ENCODE data around the gene SDC4. TPM values are rescaled to one million over a fixed set of nuclear protein-coding genes. Genes with fewer than 3 reads are reported as not detected.

The SDC4 gene
- total RNA-seq, 1 donor from 2014 or later, result 80.7 TPM

- DNase-seq (no peak), ATAC-seq (ENCODE audit: poor library complexity) (no peak)
- intact Hi-C loops (cut with DNase I), result no loop called here
Observed at GRCh38 chr20:45346851-45347250, 1.4 kb downstream of the SDC4 start.

- DNase-seq, result no peak
- intact Hi-C loops (cut with DNase I), result no loop called here
- ATAC-seq (ENCODE audit: poor library complexity), result no peak
Observed at GRCh38 chr20:45346291-45346718, 1.9 kb downstream of the SDC4 start.

DNA sequence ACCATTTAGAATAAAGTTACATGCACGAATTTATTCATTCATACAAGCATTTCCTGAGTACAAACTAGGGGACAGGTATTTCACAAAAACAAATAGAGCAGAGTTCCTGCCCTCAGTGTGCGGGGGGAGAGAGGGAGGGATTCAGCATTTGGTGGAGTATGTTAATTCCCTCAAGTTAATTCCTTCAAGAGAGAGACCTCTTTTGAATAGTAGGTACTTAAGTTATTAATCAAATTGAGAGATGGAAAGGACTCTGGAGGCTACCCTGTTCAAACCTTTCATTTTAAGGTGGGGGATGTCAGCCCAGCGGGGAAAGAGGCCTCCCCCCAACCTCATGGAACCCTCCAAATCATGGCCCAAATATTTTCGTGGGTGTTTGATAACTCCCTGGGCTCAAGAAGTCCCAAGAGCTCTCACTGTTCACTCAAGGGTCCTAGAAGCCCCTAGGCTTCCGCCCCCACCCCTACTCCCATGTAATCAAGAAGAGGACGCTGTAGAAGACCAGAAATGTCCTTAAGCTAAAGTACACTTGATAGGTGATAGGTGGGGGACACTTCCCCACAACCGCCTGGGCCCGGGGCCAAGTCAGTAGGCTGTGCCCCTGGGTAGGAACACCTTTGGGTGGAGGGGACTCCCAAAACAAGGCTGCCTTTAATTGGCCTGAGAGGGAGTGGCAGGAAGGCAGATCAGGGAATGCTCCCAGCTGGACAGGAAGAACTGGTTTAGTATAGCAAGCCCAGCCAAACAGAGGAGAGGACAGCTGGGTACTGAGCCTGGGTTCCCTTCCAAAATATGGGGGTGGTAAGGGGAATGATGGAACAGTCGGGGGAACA lies 2.9 kb downstream of the SDC4 start:
- DNase-seq (no peak), ATAC-seq (ENCODE audit: poor library complexity) (no peak)
- intact Hi-C loops (cut with DNase I), result no loop called here

- intact Hi-C loops (cut with DNase I), result no loop called here
- DNase-seq (no peak), ATAC-seq (ENCODE audit: poor library complexity) (no peak)
Observed at GRCh38 chr20:45344168-45344860, 3.9 kb downstream of the SDC4 start.

GRCh38 chr20:45343532-45344167 lies 4.6 kb downstream of the SDC4 start:
- DNase-seq (no peak), ATAC-seq (ENCODE audit: poor library complexity) (no peak)
- intact Hi-C loops (cut with DNase I), result no loop called here

DNA sequence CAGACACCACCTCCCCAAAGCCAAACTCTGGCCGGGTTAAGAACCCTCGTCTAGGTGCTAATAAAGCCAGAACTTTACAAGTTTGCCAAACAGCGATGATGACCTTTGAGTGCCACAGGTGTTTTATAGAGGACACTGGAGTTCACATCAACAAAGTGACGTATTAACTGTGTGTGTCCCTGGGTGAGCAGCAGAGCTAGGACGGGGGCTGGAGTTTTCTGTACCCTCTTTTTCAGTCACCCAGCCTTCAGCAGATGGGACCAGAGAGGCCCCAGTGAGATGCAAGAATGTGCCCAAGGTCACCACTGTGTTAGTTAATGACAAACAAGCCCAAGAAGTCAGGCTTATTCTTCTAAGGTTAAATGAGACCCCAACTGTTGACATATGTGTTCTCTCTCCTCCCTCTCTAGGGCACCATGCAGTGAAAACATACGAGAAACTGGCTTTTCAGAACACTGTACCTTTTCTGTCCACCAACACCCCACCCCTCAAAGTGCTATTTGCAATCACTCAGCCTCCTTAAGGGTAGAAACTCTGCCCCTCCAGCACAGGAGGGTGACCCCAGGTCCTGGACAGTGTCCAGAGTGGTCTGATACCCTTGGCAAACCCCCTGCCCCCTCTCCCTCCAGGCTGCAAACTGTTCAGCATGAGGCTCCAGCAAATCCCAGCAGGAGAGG lies 5.2 kb downstream of the SDC4 start:
- no peak for DNase-seq
- ATAC-seq (ENCODE audit: poor library complexity), result no peak
- intact Hi-C loops (cut with DNase I), result no loop called here

DNA sequence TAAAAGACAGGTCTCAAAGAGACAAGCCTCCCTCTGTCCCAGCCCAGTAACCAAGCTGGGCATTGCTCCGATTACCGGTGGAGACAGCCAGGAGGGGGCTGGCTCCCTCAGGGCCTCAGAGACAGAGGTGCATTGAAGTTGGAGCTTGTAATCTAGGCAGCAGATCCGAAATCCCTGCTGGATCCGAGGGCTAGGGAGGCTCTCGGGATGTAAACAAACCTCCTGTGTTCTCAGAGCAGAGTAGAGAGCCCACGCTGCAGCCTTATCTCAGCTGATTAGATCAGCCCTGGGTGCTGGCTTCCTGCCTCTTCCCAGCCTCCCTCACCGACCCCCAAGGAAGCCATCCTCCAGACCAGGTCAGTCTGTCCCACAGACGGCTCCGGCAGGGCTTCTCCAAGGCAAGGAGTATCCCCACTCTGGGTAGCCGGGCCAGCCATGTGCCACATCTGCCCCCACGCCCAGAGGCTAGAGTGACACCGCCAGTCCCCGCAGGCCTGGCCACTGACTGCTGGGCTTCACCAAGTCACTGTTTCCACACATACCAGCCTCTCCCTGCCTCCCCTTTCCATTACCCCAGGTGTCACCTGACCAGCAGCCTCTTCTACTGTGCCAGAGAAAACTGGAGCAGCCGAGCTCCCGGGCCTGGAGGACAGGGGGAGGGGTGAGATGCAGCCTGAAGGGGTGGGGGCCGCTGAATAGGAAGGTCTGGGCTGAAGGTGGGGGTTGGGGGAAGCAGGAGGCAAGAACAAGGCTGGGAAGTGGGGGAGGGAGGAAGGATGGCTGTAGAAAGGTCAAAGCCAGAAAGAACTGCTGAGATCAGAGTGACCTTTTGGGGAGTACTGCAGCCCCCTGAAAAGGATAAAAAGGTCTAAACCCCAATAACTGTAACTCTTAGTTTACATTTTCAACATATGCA lies 6.0 kb downstream of the SDC4 start:
- ATAC-seq (ENCODE audit: poor library complexity) (peak; percentile 68), DNase-seq (peak; percentile 68)
- intact Hi-C loops (cut with DNase I), result loop anchor here (2.0 kb wide), 1 partner anchor 17 kb away; no protein-coding TSS in a partner anchor

DNA sequence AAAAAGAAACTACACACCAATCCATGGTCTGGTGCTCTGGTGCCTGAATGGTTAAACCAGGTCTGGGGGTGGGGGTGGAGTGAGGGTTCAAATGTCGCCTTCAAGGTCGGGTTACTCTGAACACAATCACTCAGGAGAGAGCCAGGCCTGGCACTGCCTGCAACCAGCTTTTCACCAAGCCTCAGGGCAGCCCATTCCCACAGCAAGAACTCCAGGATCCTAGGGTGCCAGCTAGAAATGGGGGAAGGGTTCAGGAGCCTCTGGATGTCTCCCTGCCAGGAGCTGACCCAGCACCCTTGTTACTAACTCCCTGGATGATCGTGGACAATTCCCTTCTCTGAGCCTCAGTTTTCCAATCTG lies 6.7 kb downstream of the SDC4 start:
- DNase-seq, result no peak
- intact Hi-C loops (cut with DNase I), result loop anchor here (2.0 kb wide), 1 partner anchor 17 kb away; no protein-coding TSS in a partner anchor
- peak; percentile 3 for ATAC-seq (ENCODE audit: poor library complexity)

GRCh38 chr20:45340951-45341350 lies 7.3 kb downstream of the SDC4 start:
- DNase-seq (no peak), ATAC-seq (ENCODE audit: poor library complexity) (no peak)
- intact Hi-C loops (cut with DNase I), result loop anchor here (2.0 kb wide), 1 partner anchor 18 kb away; no protein-coding TSS in a partner anchor

- intact Hi-C loops (cut with DNase I), result loop anchor here (2.0 kb wide), 1 partner anchor 18 kb away; no protein-coding TSS in a partner anchor
- ATAC-seq (ENCODE audit: poor library complexity) (peak; percentile 45), DNase-seq (peak; percentile 51)
Observed at GRCh38 chr20:45340236-45340847, 7.9 kb downstream of the SDC4 start.

DNA sequence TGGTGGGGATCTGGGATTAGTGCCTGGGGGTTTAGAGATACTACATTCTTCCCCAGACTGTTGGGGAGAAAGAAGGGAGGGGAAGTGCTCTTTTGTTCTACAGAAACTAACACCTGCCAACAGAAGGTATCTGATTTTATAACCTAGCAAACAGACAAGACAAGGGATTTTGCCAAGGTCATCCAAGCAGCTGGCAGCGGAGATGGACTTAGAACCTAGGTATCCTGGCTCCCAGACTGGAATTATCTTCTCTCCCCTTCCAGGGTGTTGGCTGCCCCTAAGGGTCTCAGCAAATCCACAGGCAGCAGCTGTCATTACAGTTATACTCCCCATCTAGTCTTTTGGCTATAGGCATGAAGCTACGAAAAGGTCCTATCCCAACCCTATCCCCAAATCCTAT lies 8.4 kb downstream of the SDC4 start:
- DNase-seq (no peak), ATAC-seq (ENCODE audit: poor library complexity) (no peak)
- intact Hi-C loops (cut with DNase I), result loop anchor here (2.0 kb wide), 1 partner anchor 19 kb away; no protein-coding TSS in a partner anchor

GRCh38 chr20:45339084-45339483 lies 9.1 kb downstream of the SDC4 start:
- no peak for ATAC-seq (ENCODE audit: poor library complexity)
- DNase-seq, result no peak
- intact Hi-C loops (cut with DNase I), result no loop called here

DNA sequence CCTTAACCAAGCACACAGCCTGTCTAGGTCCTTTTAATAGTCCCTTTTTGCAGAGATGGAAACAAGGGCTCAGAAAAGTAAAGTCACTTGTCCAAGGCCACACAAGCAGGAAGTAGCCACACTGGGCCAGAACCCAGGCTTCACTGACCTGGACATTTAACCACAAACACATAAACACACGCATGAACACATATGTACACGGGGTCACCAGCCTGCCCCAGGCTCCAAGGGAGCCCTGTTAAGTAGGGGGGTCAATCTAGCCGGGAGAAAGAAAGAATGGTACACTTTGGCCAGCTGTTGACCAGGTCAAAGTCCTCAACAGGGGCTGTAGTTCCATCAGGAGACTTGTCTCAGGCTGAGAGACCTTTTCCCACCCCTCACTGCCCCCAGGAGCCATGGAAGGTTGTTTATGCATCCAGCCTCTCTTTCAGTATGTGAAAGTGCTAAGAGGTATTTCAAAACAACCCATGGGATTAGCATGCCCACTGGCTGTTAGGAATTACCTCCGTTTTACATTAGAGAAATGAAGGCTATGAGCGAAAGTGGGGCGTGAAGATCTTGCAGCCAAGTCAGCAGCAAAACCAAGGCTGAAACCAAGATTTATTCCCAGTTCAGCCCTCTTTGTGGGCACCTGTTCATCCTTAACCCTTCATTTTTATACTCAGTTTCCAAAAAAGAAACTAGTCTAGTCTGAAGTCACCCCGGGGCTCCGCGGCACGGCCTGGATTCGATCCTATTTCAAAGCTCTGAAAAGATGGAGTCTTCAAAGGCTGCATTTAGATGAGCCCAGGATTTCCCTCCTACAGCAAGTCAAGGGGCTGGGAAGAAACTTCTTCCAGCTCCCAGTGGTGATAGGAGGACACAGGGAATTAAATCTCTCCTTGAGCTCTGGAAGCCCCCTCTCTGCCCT lies 9.8 kb downstream of the SDC4 start:
- intact Hi-C loops (cut with DNase I), result no loop called here
- DNase-seq (no peak), ATAC-seq (ENCODE audit: poor library complexity) (no peak)

DNA sequence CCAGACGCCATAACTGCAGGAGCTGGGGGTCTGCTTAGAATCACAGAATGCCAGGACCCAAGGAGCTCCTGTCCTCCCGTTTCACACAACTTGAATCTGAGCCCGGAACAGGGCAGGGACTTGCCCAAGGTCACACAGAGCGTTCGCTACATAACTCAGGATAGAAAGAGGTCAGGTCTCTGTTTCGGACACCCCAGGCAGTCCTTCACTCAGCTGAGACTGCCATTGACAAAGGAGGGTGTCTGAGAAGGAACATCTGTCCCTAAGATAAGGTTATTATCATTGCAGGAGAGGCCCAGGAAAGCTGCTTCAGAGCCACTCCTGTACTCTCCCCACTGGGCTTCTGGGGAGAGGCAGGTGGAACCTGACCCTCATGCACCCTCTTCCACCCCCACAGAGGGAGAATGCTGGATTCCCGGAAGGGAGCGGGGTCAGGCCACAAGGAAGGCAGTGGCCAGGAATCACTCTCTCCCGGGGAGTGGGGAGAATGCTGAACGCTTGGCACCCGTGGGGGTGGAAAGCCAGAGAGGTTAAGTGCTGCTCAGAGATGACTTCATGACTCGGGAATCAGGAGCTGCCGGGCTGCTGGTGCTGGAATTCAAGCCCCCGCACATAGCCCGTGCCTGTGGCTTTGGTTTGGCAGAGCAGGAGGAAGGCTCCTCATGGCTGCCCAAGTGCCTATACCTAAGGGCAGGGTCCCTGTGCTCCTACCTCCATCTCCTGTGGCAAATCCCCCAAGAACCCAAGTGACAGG lies 10.7 kb downstream of the SDC4 start:
- ATAC-seq (ENCODE audit: poor library complexity) (peak; percentile 38), DNase-seq (peak; percentile 70)
- intact Hi-C loops (cut with DNase I), result no loop called here

DNA sequence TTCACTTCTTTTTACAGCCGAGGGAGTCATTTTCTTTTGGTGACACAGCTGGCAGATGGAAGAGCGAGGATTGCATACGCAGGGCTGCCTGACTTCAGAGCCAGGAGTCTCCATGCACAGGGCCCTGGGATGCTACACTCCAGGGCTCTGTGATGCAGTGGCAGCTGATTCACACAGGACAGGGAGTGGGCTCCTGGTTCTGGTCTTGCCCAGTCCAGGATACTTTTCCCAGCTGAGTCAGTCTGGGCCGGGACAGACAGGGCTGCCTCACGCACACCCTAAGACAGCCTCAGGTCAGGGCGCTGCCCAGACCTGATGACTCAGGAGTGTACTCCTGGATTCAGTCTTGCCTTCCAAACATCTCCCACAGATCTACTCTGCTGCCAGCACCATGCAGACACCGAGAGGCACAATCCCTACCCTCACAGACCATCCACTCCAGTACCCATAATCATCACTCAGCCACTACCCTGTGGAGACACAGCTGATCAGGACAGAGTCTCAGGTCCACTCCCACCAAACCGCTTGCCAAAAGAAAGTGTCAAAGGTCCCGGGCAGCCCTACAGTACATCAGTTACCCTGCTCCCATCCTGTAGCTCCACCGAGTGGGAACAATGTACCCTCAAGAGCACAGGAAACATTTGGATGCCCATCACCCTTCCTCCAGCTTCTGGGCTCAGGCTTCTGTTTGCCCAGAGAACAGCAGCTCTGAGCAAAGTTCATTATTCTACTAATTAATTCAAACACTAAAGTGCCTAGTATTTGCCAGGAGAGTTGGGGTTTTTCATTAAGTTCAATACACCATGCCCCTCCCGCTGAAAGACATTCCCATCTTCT lies 11.5 kb downstream of the SDC4 start:
- intact Hi-C loops (cut with DNase I), result no loop called here
- ATAC-seq (ENCODE audit: poor library complexity) (peak; percentile 18), DNase-seq (no peak)
